GM19397 (cell line): Measurements from ENCODE around the gene HPCAL1.
"Not testable (repeated sequence)": the region's sequence is repeated elsewhere in the genome, so short reads cannot be mapped to it uniquely, and the experiment has no call there.

Experiments used
- ATAC-seq: cut with Tn5 transposase; IDR thresholded peaks from one replicate; pipeline ENCODE4 v1.9.1; 2021; ENCODE audit warnings: mild to moderate bottlenecking, moderate library complexity; ENCODE audit not compliant: unreplicated experiment

HPCAL1 gene

DNA sequence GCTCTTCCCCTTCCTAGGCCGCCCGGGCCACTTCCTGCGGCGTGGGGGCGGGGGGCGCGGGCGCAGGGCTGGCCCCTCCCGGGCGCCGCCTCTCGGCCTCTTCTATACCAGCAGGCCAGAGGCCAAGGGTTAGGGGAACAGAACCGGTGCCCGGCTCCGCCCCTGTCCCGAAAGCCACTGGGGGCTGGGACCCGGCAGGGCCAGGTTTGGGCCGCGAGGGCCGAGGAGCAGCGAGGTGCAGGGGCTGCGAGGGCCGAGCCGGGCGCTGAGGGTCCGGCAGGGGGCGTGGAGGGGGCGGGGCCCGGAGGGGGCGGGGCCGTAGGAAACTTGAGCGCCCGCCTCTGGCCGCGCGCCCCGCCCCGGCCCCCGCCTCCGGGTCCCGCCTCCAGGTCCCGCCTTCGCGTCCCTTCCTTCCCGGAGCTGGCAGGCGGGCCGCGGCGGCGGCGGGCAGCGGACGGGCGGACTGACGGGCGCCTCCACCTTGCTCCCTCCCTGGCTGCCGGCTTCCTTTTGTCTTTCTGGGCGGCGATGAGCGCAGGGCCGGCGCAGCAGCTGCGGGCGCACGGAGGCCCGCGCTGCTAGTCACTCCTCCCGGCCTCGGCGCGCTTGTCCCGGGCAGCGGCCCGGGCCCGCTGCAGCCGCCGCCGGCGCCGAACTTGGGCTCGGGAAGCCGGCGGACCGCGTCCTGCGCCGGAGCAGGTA, at the start of gene HPCAL1:
TSS of gene HPCAL1 (plus strand) at position 426 of the 702 bp plus-strand sequence. CDS start 116,854 bp downstream, outside the sequence.
- peak; percentile 75 for ATAC-seq

DNA sequence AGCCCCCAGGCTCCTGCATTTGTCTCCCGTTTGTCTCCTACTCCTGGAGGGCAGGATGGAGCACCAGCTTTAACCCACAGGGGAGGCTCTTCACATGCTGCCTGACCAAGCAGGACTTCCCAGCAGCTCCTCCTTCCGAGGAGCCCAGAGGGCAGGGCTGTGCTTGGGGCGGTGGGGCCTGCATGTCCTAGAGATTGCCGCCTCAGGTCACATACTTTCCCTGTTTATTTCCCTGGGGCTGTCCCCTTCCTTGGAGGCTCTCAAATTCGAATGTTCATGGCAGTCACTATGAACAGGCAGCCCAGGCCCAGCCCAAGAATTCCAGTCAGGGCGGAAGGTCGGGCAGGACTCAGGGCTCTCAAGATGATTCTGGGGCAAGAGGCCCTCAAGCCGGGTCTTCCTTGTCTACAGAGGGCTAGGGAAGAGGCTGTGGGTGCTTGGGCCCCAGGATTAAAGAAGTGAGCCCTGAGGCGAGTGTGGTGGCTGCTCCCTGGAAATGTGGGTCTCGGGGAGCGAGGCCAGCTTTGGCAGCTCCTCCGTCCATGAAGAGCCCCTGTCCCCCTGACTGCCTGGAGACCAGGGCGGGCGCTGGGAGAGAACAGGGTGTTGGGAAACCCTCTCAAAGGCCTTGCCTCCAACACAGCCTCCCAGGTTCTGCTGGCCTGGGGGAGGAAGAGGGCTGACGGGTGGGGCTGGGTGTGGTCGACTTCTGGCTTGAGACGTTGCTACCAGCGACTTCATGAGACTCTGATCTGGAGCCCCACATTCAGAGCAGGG, 48.9 kb upstream of the HPCAL1 start:
- no peak for ATAC-seq

DNA sequence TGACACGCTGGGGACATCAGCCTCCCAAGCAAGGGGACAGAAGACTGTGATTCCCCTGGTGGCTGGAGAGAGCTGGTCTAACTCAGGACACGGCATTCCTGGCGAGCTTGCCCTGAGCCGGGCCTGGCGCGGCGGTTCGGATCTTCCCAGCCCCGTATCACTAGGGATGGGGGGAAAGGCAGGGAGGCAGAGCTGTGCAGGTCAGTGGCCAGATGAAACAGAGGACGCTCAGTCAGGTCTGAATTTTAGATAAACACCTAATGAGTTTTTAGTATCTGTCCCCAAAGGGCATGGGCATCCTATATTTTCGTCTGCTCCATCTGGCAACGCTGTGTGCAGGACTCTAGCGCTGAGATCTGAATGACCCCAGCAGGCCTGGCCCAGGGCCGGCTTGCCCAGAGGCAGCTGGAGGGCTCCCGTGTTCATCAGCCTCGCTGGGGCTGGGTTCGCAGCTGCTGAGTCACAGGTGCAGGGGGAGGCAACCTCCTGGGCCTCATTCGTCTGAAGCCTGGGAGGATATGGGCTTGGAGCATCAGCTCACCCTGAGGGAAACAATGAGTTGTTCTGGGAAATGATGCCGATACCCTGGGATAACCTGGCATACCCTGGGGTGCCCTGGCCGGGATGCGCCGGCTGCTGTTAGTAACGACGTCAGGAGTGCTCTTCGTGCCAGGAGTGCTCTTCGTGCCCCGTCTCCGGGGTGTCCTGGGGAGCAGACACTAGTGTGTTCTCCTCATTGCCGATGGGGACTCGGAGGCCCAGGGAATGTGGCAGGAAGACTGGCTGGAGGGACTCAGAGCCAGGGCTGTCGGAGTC, 48.1 kb upstream of the HPCAL1 start:
- no peak for ATAC-seq

DNA sequence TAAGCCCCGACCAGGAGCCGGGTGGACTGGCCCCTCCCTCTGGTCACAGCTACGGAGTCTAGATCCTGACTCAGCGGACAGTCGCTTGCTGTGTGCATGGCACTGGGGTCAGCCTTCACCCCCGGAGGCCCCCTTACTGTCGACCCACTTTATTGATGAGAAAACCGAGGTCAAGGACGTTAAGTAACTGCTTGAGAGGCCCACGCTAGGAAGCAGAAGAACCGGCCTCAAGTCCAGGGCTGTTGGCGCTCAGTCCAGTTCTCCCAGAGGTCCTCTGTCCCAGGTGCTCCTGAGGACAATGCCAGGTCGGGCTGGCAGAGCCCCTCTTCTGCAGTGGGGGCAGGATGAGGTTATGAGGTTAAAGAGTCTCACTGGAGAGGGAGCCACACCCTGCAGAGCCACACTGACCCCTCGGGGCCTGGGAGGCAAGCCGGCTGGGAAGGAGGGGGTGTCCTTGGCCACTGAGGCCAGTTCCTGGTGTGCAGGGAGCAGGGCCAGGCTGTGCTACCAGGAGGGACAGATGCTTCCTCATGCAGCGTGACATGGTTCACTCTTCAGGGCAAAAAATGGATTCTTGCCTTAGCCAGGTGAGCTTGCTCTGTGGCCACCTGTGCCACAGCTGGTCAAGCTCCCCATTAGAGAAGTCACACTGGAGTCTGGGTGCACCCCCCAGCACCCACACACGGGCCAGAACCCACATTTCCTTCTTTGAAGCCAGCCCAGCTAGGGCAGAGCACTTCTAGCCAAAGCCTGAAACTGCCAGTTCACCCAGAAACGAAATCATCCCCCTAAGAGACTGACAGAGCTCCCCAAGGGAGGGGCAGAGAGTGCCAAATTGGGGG, 47.3 kb upstream of the HPCAL1 start:
- no peak for ATAC-seq

DNA sequence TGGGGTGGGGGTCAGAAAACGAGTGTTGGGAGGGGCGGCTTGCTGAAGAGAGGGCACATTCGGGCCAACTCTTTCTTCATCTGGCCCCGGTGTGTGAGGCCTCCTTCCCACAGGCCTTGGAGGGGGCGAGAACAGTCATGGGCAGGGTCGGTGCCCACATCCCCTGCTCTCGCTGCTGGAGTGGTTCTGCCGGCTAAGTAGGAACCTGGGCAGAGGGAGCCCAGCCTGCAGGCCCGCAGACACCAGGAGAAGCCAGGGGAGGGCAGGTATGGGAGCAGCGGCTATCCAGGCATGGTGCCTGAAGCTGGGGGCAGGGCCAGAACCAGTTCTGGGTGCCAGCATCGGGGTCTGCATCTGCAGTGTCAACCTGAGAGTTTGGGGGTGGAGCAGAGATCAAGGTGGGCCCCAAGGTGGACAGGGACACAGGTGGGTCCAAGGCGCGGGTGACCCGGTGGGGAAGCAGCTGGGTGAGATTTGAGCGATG, 46.6 kb upstream of the HPCAL1 start:
- no peak for ATAC-seq

DNA sequence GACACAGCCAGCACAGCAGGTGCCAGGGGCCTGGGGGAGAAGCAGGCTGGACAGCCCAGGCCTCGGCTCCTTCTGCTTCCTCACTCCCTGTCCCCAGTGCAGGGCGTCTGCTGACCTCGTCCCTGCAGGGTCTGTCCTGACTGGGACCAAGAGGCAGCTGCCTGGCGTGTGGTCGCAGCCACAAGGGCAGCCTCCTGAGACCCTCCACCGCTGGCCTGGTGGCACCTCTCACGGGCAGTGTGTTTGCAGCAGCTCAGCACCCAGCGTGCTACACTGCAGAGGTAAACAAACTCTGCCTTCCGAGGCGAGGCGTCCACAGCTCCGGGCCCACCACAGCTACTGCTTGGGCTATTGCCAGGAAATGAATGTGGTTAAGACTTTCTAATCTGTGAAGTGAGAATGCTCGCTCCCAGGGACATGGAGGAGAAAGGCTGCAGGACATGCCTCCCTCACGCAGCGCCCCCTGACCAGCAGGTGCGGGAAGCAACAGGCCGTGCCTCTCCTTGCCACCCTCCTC, 46.1 kb upstream of the HPCAL1 start:
- no peak for ATAC-seq

DNA sequence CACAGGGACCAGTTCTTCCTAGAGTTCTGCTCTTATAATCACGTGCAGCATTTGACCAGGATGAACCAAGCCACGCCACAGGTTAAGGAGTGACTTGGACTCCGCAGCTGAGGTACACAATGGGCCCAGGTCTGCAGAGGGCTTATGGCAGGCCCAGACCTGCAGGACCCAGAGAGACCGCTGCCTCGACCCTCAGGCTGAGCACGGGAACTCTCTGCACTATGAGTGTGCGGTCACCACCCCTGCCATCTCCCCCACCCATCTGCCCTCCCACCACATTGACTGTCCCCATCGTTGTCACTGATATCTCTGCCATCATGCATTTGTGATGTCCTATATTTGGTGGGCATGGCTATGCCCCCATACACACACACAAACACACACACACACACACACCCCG, 45.7 kb upstream of the HPCAL1 start:
- ATAC-seq, result no peak

DNA sequence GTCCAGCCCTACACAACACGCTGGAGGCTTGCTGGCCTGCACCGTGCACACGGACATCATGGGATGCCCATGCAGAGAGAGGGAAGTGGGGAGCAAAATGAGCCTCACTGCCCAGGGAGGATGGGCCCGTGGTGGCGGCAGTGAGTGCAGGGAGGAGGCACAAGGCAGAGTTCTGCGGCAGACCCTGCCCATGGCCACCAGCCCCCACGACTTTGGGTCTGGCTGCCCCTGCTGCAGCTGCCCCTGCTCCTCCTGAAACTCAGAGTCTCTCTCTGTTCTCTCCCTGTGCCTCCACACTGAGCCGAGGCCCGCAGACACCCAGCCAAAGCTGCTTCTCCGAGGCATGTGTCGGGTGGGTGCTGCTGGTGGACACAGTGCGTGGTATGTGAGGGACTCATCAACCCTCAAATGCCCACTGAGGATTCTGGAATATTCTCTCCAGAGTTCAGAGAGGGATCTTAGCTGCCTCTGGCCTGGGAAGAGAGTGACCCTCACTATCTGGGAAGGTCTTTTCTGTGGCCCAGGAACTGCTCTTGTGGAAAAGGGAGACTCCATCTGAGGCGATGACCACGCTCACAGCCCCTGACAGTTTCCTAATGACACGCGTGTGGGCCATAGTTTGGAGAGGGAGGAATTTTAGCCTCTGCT, 45.1 kb upstream of the HPCAL1 start:
- ATAC-seq, result no peak

DNA sequence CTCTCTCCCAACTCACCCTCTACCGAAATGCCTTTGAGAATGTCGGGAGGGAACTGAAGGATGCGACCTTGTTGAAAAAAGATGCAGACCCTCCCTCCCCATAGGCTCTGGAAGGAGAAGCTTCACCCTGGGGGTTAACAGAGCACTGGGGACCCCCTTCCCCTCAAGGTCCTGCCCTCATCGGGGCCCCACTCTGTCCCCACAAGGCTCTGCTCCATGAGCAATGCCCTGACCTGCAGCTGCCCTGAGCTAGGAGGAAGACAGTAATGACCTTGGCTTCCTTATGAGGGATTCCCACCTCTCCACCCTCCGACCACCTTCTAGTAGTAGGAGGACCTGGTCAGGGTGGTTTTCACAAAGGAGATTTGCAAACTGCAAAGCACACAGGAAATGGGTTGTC, 44.4 kb upstream of the HPCAL1 start:
- ATAC-seq, result no peak

DNA sequence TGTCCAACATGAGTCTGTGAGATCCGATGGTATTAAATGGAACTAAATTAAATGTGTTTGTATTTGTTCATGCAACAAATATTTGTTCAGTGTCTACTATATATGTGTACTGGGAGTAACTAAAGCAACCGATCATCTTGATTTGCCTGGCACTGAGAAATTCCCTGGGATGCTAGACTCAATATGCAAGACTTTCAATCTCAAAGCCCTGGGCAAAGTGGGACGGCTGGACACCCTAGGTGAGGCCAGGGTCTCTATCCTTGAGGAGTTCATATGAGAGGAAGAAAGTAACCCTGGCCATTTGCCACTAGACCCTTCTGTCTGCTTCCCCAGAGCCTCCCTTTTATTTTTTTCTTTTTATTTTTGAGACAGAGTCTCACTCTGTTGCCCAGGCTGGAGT, 44.0 kb upstream of the HPCAL1 start:
- ATAC-seq, result no peak

DNA sequence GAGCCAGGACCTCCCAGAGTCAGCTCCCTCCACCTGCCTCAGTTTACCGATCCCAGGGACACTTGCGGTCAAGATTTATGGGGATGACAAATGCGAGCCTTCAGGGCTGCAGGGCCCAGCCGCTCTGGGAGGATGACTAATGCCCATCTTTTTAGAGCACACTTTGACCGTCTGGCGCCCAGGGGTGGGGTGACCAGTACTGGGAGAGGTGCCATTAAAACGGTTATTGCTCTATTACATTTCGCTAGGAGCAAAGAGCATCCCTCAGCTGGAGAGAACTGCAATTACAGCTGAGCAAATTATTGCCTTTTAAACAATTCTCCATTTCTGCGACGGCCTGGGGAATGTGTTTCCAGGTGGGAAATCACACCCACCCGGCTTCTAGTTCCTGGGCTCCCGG, 42.6 kb upstream of the HPCAL1 start:
- ATAC-seq, result no peak

DNA sequence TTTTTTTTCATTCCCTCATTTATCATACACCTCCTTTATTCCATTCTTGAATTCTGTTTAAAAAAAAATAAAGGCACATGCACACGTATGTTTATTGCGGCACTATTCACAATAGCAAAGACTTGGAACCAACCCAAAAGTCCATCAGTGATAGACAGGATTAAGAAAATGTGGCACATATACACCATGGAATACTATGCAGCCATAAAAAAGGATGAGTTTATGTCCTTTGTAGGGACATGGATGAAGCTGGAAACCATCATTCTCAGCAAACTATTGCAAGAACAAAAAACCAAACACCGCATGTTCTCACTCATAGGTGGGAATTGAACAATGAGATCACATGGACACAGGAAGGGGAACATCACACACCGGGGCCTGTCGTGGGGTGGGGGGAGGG, 39.2 kb upstream of the HPCAL1 start:
- ATAC-seq, result not testable (repeated sequence)

DNA sequence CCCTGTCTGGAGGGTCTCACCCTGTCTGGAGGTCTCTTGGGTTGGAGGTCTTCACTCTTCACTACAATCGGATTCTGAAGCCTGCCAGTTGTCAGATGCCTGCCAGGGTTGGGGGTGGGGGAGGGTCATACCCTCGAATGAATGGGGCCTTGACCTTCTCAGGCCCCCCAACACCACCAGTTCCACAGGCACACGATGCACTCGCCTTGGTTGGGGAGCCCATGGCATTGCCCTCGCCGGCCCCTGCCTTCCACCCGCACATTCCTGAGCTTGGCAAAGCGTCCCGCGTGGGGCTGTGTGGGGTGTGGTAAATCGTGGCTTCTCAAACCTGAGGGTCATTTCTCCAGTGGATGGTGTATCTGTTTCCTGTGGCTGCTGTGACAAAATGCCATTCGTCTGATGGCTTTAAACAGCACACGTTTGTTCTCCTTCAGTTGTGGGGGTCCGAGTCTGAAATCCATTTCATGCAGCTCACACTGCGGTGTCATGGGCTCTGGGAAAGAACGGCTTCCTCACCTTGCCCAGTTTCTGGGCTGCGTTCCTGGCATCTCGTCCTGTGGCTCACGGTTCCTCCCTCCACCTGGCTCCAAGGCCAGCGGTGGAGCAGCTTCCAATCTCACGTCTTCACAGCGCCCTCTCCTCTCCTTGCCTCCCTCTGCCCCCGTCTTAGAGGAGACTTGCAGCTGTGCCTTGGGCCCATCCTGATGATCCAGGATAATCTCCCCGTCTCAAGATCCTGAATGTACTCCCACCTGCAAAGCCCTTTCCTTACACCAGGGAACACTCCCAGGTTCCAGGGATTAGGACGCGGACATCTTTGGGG, 38.0 kb upstream of the HPCAL1 start:
- no peak for ATAC-seq

DNA sequence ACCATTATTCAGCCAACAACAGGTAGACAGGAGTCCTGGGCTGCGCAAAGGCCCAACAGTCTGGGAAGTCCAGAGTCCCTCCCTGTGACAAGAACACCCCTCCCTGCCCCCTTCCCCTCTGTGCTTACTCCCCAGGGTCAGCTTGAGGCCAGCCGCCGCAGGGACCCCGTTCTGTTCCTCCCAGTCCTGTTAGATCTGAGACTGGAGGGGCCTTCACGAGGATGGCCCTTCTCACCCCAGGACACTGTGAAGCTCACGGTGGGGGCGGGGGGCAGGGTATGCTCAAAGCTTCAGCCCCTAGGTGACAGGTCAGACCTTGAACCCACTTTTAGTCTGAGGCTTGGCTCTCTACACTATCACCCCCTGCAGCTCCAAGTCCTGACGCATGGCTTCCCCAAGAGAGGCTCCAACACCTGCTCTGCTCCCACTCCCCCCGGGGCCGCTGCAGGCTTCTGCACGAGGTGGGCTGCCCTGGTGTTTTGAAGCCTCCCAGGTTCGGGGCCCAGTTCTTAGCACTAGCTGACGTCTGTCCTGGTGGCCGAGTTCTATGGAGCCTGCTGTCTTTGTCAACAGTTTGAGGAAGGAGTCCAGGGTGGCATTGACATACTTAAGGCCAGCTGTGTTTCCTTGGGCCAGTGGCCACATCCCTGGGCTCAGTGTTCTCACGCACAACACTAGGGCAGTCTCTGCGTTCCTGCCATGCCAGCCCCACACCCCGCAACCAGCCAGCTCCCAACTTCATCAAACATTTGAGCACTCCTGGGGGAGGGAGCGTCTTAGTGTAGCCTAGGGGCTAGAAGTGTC, 37.2 kb upstream of the HPCAL1 start:
- ATAC-seq, result no peak

DNA sequence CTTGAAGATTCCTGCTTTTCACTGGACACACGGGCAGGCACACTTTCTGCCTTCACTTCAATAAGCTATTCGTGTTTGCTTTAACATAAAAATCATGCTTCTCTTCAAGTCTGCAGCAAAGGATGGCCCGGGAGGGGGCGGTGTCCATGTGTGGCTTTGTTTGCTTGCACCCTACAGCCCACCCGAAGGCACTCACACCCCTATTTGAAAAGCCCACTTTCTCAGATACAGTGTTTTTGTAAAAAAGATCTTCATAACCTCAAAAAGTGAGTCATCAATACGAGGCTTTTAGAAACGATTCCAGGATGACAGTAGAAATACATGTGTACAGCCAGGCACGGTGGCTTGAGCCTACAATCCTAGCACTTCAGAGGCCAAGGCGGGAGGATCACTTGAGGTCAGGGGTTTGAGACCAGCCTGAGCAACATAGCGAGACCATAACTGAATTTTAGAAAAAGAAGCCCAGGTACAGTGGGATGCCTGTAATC, 36.5 kb upstream of the HPCAL1 start:
- ATAC-seq, result no peak

DNA sequence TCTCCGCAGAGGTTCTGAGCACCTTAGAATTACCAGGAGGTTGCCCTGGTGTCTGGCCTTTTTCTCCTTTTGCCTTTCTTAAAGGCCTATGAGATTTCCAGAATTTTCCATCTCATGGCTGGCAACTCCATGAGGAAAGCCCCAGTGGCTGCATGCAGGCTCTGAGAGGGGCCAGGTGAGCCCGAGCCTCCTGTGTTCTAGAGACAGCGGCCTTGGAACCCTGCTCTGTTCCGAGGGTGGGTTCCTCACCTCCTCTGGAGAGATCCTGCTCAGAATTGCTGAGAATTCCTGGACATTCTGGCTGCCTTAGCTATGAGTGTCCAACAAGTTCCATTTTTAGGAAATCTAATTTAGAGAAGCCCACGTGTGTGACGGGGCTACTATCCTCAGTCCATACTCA, 35.7 kb upstream of the HPCAL1 start:
- ATAC-seq, result no peak

DNA sequence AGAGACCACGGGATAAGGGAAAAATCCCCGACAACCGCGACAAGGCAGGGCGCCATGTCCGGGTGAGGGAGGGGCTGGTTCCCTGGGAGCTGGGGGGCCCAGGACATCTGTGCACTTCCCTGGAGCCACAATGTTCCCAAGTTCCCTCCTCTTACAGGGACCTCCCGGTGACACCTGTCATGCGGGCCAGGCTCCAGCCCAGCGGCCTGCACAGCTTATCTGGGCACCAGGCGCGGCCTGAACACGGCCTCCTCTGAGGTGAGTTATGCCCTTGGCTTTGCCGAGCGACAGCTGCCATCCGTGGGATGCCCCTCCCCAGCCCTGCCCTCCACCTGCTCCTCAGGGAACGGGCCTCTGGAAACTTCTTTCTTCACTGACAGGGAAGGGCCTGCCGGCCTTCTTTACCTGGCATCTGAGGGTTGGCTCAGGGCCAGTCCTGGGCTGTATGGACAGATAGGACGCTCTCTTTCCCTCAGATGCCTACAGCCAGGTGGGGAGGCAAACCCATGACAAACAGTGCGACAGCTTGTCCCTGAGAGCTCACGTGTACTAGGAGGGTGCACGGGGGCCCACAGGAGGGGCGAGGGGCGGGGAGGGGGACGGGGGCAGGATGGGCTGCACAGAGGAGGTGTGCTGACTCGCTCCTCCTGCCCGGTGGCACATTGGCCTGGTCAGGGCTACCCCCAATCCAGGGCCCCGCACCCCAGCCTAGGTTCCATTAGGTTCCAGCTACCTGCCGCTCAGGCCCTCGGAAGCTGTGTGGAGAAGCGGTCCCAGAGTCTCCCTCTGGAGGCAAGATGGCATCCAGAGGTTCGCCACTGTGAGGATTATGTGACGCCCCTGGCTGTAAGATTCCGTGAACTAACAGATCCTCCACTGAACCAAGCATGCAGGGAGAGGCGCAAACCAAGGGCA, 34.9 kb upstream of the HPCAL1 start:
- ATAC-seq, result no peak
